K562 (cell line): Measurements from ENCODE around the gene TRAF3IP3. TPM values are rescaled to one million over a fixed set of nuclear protein-coding genes. Genes with fewer than 3 reads are reported as not detected.

ENCODE experiments used
- ARID1B ChIP-seq: fragments of 450-650 bp; IDR thresholded peaks from 2 replicates; pipeline ENCODE4 v1.6.1; 2016; ENCODE audit warnings: antibody characterized with exemption, mild to moderate bottlenecking, inconsistent platforms
- CBX8 ChIP-seq: fragments of 200-600 bp; sonication (generic); IDR thresholded peaks from 2 replicates; pipeline ENCODE4 v1.6.1; 2012; ENCODE audit warnings: borderline replicate concordance, mixed run types, low read depth, mild to moderate bottlenecking, moderate library complexity, mixed read lengths, low read length, control low read depth, inconsistent platforms; ENCODE audit not compliant: poor library complexity, severe bottlenecking; ENCODE audit errors: extremely low read depth
- DIDO1 ChIP-seq: fragments of 450-650 bp; IDR thresholded peaks from 2 replicates; pipeline ENCODE4 v1.6.1; 2016; ENCODE audit warnings: low read depth, missing biosample characterization, missing genetic modification characterization
- ERF ChIP-seq: fragments of 450-650 bp; formaldehyde crosslinking; IDR thresholded peaks from 2 replicates; pipeline ENCODE4 v1.4.0; 2020; ENCODE audit warnings: mild to moderate bottlenecking, mixed read lengths
- HMGN3 ChIP-seq: IDR thresholded peaks from 2 replicates; pipeline ENCODE4 v1.6.1; 2011; ENCODE audit warnings: borderline replicate concordance, low read depth, mild to moderate bottlenecking, mixed read lengths, low read length; ENCODE audit not compliant: insufficient read length; ENCODE audit errors: extremely low read depth
- MIER1 ChIP-seq: fragments of 450-650 bp; IDR thresholded peaks from 2 replicates; pipeline ENCODE4 v1.6.1; 2016; ENCODE audit warnings: antibody characterized with exemption, mild to moderate bottlenecking, low read depth
- NCOR1 ChIP-seq: fragments of 450-650 bp; IDR thresholded peaks from 2 replicates; pipeline ENCODE4 v1.6.1; 2016; ENCODE audit warnings: mild to moderate bottlenecking, moderate library complexity
- NFYB ChIP-seq: IDR thresholded peaks from 2 replicates; pipeline ENCODE4 v1.6.1; 2011; ENCODE audit warnings: mild to moderate bottlenecking, moderate library complexity; ENCODE audit not compliant: insufficient read length; ENCODE audit errors: extremely low read depth
- NUFIP1 ChIP-seq: fragments of 450-650 bp; IDR thresholded peaks from 2 replicates; pipeline ENCODE4 v1.6.1; 2018; ENCODE audit not compliant: partially characterized antibody
- RFX5 ChIP-seq: IDR thresholded peaks from 2 replicates; pipeline ENCODE4 v1.6.1; 2011; ENCODE audit warnings: low read depth, mild to moderate bottlenecking, improper control_type of control experiment, low read length
- SAP30 ChIP-seq: fragments of 200-600 bp; sonication (generic); IDR thresholded peaks from 2 replicates; pipeline ENCODE4 v1.6.1; 2012; ENCODE audit warnings: borderline replicate concordance, low read depth, mild to moderate bottlenecking, moderate library complexity, low read length, control low read depth, inconsistent platforms; ENCODE audit not compliant: insufficient read depth, poor library complexity, severe bottlenecking
- SIX5 ChIP-seq, 2 experiments: IDR thresholded peaks; 2 replicates each; pipeline ENCODE4 v1.6.1; 2011; ENCODE audit warnings: low read length in 2 of 2, borderline replicate concordance in 1 of 2, low read depth in 1 of 2, mild to moderate bottlenecking in 1 of 2, moderate library complexity in 1 of 2; ENCODE audit not compliant: insufficient read depth in 1 of 2
- SMC3 ChIP-seq: conservative IDR thresholded peaks from 2 replicates; pipeline ENCODE4 v1.6.1; 2011; ENCODE audit warnings: low read depth, low read length, improper control_type of control experiment; ENCODE audit not compliant: insufficient read depth
- ZNF717 ChIP-seq: fragments of 250-450 bp; sonication (Bioruptor Pico); IDR thresholded peaks from 2 replicates; pipeline ENCODE4 v1.5.0; 2021
- polyA plus RNA-seq, 8 experiments: library from polyadenylated mRNA; depleted of rRNA in 4 of 8; stranded (reverse) in 5 of 8; unstranded in 3 of 8; fragments of >200 nt; fragmentation: Nextera tagmentation in 2 of 8; fragmentation: Illumina TruSeq in 1 of 8; extraction: Ambion mirVana in 2 of 8; extraction: Trizol in 1 of 8; gene quantifications; 2 replicates each; pipeline versions ENCODE4 v1.2.1 to v1.2.3, GENCODE V29; 2011 to 2014; ENCODE audit warnings: inconsistent platforms in 1 of 8, missing spikeins in 1 of 8
- total RNA-seq, 7 experiments: library from RNA; depleted of rRNA in 6 of 7; stranded (reverse); fragments of >200 nt in 6 of 7; fragmentation: Illumina TruSeq in 2 of 7; extraction: Trizol in 2 of 7; gene quantifications; 2 replicates each; pipeline versions ENCODE4 v1.2.1 to v1.2.3, GENCODE V29; 2011 to 2021; ENCODE audit warnings: low replicate concordance in 1 of 7
- TF ChIP-seq, protein P1 (sequence below): fragments of 250-450 bp; sonication (Bioruptor Pico); IDR thresholded peaks from 2 replicates; pipeline ENCODE4 v1.4.0; 2020; ENCODE audit warnings: mild to moderate bottlenecking, moderate library complexity, borderline replicate concordance
- TF ChIP-seq, protein P2 (sequence below): fragments of 450-650 bp; formaldehyde crosslinking; IDR thresholded peaks from 2 replicates; pipeline ENCODE4 v1.4.0; 2022; ENCODE audit warnings: missing genetic modification characterization
- TF ChIP-seq, protein P3 (sequence below): fragments of 450-650 bp; conservative IDR thresholded peaks from 2 replicates; pipeline ENCODE4 v1.6.1; 2016; ENCODE audit warnings: missing genetic modification characterization, low read depth, mild to moderate bottlenecking, missing compliant biosample characterization, moderate library complexity
- TF ChIP-seq, protein P4 (sequence below): IDR thresholded peaks from 2 replicates; pipeline ENCODE4 v1.6.1; 2016; ENCODE audit warnings: missing genetic modification characterization, missing compliant biosample characterization

Gene TRAF3IP3
- total and polyA plus RNA-seq, 9 of the 15 experiments (the other 6 are each of a cell fraction or from before 2014, with no cell fraction given): 0.06 to 1.1 (median 0.31) TPM

DNA sequence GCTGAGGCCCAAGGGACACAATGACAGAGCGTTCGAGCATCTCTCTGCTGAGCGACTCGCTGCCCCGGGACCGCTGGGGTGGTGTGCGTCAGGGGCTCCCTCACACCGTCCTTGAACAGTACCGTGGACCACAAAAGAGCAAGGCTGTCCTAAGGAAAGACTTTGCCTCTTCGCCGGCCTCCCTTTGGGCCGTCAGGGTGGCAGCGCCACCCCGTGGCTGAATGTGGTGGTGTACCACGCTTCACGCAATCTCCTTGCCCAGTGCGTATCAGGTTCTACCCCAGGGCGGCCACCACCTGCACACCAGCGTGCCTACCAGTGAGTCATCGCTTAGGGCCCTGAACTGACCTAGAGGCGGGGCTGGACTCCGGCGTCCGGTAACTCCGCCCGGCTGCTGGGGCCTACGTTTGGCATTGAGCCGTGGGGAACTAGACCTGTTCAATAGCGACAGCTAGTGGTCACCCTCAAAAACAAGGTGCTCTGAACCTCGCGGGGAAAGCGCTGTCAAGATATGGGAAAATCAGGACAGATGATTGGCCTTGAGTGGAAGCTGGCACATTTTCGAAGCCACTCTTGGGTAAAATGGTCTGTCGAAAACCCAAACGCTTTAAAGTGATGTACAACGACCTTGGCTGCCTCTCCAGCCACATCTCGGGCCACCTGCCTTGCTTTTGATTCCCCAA, 8.1 kb upstream of the TRAF3IP3 start (continued):
- TF ChIP-seq, protein P1, sequence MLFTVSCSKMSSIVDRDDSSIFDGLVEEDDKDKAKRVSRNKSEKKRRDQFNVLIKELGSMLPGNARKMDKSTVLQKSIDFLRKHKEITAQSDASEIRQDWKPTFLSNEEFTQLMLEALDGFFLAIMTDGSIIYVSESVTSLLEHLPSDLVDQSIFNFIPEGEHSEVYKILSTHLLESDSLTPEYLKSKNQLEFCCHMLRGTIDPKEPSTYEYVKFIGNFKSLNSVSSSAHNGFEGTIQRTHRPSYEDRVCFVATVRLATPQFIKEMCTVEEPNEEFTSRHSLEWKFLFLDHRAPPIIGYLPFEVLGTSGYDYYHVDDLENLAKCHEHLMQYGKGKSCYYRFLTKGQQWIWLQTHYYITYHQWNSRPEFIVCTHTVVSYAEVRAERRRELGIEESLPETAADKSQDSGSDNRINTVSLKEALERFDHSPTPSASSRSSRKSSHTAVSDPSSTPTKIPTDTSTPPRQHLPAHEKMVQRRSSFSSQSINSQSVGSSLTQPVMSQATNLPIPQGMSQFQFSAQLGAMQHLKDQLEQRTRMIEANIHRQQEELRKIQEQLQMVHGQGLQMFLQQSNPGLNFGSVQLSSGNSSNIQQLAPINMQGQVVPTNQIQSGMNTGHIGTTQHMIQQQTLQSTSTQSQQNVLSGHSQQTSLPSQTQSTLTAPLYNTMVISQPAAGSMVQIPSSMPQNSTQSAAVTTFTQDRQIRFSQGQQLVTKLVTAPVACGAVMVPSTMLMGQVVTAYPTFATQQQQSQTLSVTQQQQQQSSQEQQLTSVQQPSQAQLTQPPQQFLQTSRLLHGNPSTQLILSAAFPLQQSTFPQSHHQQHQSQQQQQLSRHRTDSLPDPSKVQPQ (CRISPR knock-in tag): no peak
- TF ChIP-seq NCOR1 (no peak), SMC3 (peak; percentile 76), NUFIP1 (no peak), ERF (0 out of 2 replicates have a peak, but pooled peaks have one; percentile 21), HMGN3 (peak; percentile 56), NFYB (no peak), ZNF717 (CRISPR knock-in tag) (no peak), RFX5 (no peak), ARID1B (peak; percentile 77), CBX8 (no peak), SIX5 (IDR thresholded peaks at IDR 0.05; ENCODE audit: borderline replicate concordance in 1 of 2, insufficient read depth in 1 of 2, low read depth in 1 of 2, low read length in 2 of 2) (no peak), DIDO1 (no peak), MIER1 (0 out of 2 replicates have a peak, but pooled peaks have one; percentile 17), SAP30 (no peak)
- TF ChIP-seq, protein P2, sequence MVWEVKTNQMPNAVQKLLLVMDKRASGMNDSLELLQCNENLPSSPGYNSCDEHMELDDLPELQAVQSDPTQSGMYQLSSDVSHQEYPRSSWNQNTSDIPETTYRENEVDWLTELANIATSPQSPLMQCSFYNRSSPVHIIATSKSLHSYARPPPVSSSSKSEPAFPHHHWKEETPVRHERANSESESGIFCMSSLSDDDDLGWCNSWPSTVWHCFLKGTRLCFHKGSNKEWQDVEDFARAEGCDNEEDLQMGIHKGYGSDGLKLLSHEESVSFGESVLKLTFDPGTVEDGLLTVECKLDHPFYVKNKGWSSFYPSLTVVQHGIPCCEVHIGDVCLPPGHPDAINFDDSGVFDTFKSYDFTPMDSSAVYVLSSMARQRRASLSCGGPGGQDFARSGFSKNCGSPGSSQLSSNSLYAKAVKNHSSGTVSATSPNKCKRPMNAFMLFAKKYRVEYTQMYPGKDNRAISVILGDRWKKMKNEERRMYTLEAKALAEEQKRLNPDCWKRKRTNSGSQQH (CRISPR knock-in tag): no peak
- TF ChIP-seq, protein P3, sequence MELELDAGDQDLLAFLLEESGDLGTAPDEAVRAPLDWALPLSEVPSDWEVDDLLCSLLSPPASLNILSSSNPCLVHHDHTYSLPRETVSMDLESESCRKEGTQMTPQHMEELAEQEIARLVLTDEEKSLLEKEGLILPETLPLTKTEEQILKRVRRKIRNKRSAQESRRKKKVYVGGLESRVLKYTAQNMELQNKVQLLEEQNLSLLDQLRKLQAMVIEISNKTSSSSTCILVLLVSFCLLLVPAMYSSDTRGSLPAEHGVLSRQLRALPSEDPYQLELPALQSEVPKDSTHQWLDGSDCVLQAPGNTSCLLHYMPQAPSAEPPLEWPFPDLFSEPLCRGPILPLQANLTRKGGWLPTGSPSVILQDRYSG (tag): no peak
- TF ChIP-seq, protein P4, sequence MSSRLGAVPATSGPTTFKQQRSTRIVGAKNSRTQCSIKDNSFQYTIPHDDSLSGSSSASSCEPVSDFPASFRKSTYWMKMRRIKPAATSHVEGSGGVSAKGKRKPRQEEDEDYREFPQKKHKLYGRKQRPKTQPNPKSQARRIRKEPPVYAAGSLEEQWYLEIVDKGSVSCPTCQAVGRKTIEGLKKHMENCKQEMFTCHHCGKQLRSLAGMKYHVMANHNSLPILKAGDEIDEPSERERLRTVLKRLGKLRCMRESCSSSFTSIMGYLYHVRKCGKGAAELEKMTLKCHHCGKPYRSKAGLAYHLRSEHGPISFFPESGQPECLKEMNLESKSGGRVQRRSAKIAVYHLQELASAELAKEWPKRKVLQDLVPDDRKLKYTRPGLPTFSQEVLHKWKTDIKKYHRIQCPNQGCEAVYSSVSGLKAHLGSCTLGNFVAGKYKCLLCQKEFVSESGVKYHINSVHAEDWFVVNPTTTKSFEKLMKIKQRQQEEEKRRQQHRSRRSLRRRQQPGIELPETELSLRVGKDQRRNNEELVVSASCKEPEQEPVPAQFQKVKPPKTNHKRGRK (tag): no peak
